NCI-H2171 (cell line): ENCODE measurements around the gene PROCA1.
"Not testable (repeated sequence)": the region's sequence is repeated elsewhere in the genome, so short reads cannot be mapped to it uniquely, and the experiment has no call there.

ENCODE experiments used
- DNase-seq: peaks from one replicate; lab custom pipeline; 2025; lab: John Stamatoyannopoulos, UW

PROCA1 gene

GRCh38 chr17:28669918-28670317 lies 41.8 kb downstream of the PROCA1 start:
- no peak for DNase-seq

DNA sequence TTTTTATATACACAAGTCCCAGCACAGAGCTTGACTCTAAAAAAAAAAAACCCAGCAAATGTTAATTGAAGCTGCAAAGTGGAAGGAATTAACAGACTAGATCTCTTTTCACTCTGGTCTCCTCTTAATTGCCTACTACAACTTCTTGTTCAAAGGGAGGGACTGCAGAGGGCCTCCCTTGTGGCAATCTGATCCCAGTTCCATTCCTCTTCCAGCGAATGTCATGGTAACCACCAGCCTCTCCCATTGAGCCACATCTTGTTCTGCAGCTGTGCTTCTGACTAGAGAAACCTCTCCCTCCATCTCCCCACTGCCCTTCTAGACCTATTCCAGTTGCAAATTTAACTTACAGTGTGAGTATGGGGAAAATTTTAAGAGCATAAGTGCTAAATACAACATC lies 43.8 kb downstream of the PROCA1 start:
- no peak for DNase-seq

- no peak for DNase-seq
Measured at GRCh38 chr17:28665994-28666393, 45.7 kb downstream of the PROCA1 start.

GRCh38 chr17:28663723-28664122 lies 48.0 kb downstream of the PROCA1 start:
- DNase-seq: no peak

DNA sequence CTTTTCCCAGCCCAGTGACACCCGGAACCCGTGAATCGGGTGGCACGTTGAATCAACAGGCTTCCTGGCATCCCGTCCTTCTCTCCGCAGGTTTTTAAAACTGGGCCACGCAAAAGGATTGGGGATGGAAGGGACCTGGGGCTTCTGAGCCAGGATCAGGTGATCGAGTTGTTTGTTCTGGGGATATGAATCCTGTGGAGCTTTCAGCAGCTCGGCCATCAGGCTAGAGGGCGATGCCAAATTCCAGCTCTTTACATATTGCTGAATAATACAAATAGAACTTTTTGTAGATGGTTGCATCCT lies 49.2 kb downstream of the PROCA1 start:
- DNase-seq: no peak

GRCh38 chr17:28661635-28662526 lies 49.8 kb downstream of the PROCA1 start, which contains the start of the genes SDF2 and SUPT6H:
Gene SDF2 (minus strand): TSS chr17:28661906. CDS start chr17:28661876, 30 bp downstream.
Gene SUPT6H (plus strand): TSS chr17:28662205. CDS start chr17:28673402, 11,197 bp downstream.
- peak; percentile 91 for DNase-seq

DNA sequence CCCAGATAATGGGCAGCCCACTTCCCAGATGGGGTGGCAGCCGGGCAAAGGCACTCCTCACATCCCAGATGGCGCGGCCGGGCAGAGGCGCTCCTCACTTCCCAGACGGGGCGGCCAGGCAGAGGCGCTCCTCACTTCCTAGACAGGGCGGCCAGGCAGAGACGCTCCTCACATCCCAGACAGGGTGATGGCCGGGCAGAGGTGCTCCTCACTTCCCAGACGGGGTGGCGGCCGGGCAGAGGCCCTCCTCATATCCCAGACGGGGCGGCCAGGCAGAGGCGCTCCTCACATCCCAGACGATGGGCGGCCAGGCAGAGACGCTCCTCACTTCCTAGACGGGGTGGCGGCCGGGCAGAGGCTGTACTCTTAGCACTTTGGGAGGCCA lies 52.2 kb downstream of the PROCA1 start:
- DNase-seq: not testable (repeated sequence)

GRCh38 chr17:28658766-28659496 lies 52.8 kb downstream of the PROCA1 start:
- not testable (repeated sequence) for DNase-seq

GRCh38 chr17:28658342-28658741 lies 53.3 kb downstream of the PROCA1 start:
- not testable (repeated sequence) for DNase-seq

DNA sequence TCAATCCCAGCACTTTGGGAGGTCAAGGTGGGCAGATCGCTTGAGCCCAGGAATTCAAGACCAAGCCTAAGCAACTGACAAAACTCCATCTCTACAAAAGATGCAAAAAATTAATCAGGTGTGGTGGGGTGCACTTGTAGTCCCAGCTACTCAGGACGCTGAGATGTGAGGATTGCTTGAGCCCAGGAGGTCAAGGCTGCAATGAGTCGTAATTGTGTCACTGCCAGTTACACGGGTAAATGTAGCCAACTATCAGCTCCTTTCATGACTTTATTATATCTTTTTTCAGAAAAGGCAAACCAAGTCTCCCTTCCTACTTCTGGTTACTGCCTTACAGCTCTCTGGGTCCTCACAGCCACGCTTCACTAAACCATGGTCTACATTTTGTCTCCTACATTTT lies 53.9 kb downstream of the PROCA1 start:
- DNase-seq: no peak

- no peak for DNase-seq
Measured at GRCh38 chr17:28655160-28655559, 56.5 kb downstream of the PROCA1 start.
